MM.1S (cell line): ENCODE measurements around the gene SYCP3.

ENCODE experiments used
- DNase-seq: peaks from one replicate; pipeline ENCODE4 v3.0.0-alpha.2; 2015
- H2AFZ ChIP-seq: fragments of 300-600 bp; sonication (generic); 2 replicates; pipeline ENCODE4 v1.6.0; 2016; ENCODE audit warnings: antibody characterized with exemption, low read length
- H3F3A ChIP-seq: fragments of 300-600 bp; sonication (generic); 2 replicates; pipeline ENCODE4 v1.6.1; 2016; ENCODE audit warnings: mild to moderate bottlenecking, antibody characterized with exemption, low read length, moderate library complexity, mixed read lengths; ENCODE audit not compliant: insufficient read depth
- H3K27ac ChIP-seq: fragments of 300-600 bp; sonication (generic); 2 replicates; pipeline ENCODE4 v1.5.1; 2016; ENCODE audit warnings: mild to moderate bottlenecking, low read length
- H3K27me3 ChIP-seq: fragments of 300-600 bp; sonication (generic); replicated peaks from 2 replicates; pipeline ENCODE4 v1.6.0; 2016; ENCODE audit warnings: low read length; ENCODE audit not compliant: insufficient read depth
- H3K36me3 ChIP-seq: fragments of 300-600 bp; sonication (generic); replicated peaks from 2 replicates; pipeline ENCODE4 v1.6.1; 2016; ENCODE audit warnings: mild to moderate bottlenecking, low read length, mixed read lengths; ENCODE audit not compliant: insufficient read depth
- H3K4me1 ChIP-seq: fragments of 300-600 bp; sonication (generic); 2 replicates; pipeline ENCODE4 v1.6.1; 2016; ENCODE audit warnings: low read length, mixed read lengths
- H3K4me2 ChIP-seq: fragments of 300-600 bp; sonication (generic); 2 replicates; pipeline ENCODE4 v1.6.0; 2016; ENCODE audit warnings: low read depth, low read length
- H3K4me3 ChIP-seq: fragments of 300-600 bp; sonication (generic); 2 replicates; pipeline ENCODE4 v1.5.1; 2016; ENCODE audit warnings: low read length, mixed read lengths
- H3K79me2 ChIP-seq: fragments of 300-600 bp; sonication (generic); 2 replicates; pipeline ENCODE4 v1.6.1; 2016; ENCODE audit warnings: mixed run types, low read length, mixed read lengths
- H3K9ac ChIP-seq: fragments of 300-600 bp; sonication (generic); 2 replicates; pipeline ENCODE4 v1.6.1; 2016; ENCODE audit warnings: low read length, mixed read lengths
- H3K9me2 ChIP-seq: fragments of 300-600 bp; sonication (generic); replicated peaks from 2 replicates; pipeline ENCODE4 v1.6.1; 2016; ENCODE audit warnings: mild to moderate bottlenecking, low read length, mixed read lengths; ENCODE audit not compliant: insufficient read depth
- H3K9me3 ChIP-seq: fragments of 300-600 bp; sonication (generic); replicated peaks from 2 replicates; pipeline ENCODE4 v1.6.1; 2016; ENCODE audit warnings: mild to moderate bottlenecking, low read length, mixed read lengths; ENCODE audit not compliant: insufficient read depth
- H4K20me1 ChIP-seq: fragments of 300-600 bp; sonication (generic); 2 replicates; pipeline ENCODE4 v1.6.1; 2016; ENCODE audit warnings: mild to moderate bottlenecking, low read length, moderate library complexity, mixed read lengths; ENCODE audit not compliant: insufficient read depth
- CTCF ChIP-seq: fragments of 300-600 bp; sonication (generic); IDR thresholded peaks from 2 replicates; pipeline ENCODE4 v1.5.1; 2016; ENCODE audit warnings: antibody characterized with exemption, low read length, mixed read lengths
- EZH2 ChIP-seq: fragments of 300-600 bp; sonication (generic); optimal IDR thresholded peaks from 2 replicates; pipeline ENCODE3; 2017; ENCODE audit warnings: low read depth, mild to moderate bottlenecking, antibody characterized with exemption, low read length, mixed read lengths
- EZH2phosphoT487 ChIP-seq: fragments of 300-600 bp; sonication (generic); IDR thresholded peaks from 2 replicates; pipeline ENCODE4 v1.6.1; 2018; ENCODE audit warnings: antibody characterized with exemption, low read length

Gene SYCP3

GRCh38 chr12:101781834-101782233 lies 42.6 kb upstream of the SYCP3 start:
- Histone ChIP-seq H3K9me2 (no peaks in the 10 kb centered on the region), H3K27ac (no peak overlapping the region), H3K79me2 (0 out of 2 replicates have a peak, but pooled peaks cover 3% of the 10 kb centered on the region), H3K9me3 (no peaks in the 10 kb centered on the region), H3K27me3 (no peaks in the 10 kb centered on the region), H3K9ac (no peak overlapping the region), H3F3A (peaks cover 9% of the 10 kb centered on the region; the same call in 1 of the 2 replicates), H3K4me1 (peaks cover 22% of the 10 kb centered on the region), H4K20me1 (no peaks in the 10 kb centered on the region), H2AFZ (no peak overlapping the region), H3K4me3 (no peak overlapping the region), H3K36me3 (no peaks in the 10 kb centered on the region; the same call in 1 of the 2 replicates), H3K4me2 (no peak overlapping the region)
- no peak for TF ChIP-seq EZH2
- TF ChIP-seq EZH2phosphoT487, result no peak
- TF ChIP-seq CTCF, result no peak
- no peak for DNase-seq

GRCh38 chr12:101780599-101780998 lies 41.3 kb upstream of the SYCP3 start:
- Histone ChIP-seq H3K27ac (no peak overlapping the region), H4K20me1 (no peaks in the 10 kb centered on the region), H3K9me2 (no peaks in the 10 kb centered on the region), H3K79me2 (0 out of 2 replicates have a peak, but pooled peaks cover 3% of the 10 kb centered on the region), H3F3A (peaks cover 9% of the 10 kb centered on the region; the same call in 1 of the 2 replicates), H3K4me2 (no peak overlapping the region), H3K9me3 (no peaks in the 10 kb centered on the region), H2AFZ (no peak overlapping the region), H3K36me3 (no peaks in the 10 kb centered on the region; the same call in 1 of the 2 replicates), H3K27me3 (no peaks in the 10 kb centered on the region), H3K4me3 (no peak overlapping the region), H3K4me1 (peaks cover 22% of the 10 kb centered on the region), H3K9ac (no peak overlapping the region)
- no peak for DNase-seq
- no peak for TF ChIP-seq CTCF
- TF ChIP-seq EZH2, result no peak
- TF ChIP-seq EZH2phosphoT487, result no peak

GRCh38 chr12:101779626-101780025 lies 40.4 kb upstream of the SYCP3 start:
- H3K9ac ChIP-seq, result no peak overlapping the region
- peaks cover 22% of the 10 kb centered on the region for H3K4me1 ChIP-seq
- no peak overlapping the region for H3K4me3 ChIP-seq
- no peak overlapping the region for H3K4me2 ChIP-seq
- no peak for TF ChIP-seq EZH2phosphoT487
- TF ChIP-seq CTCF, result no peak
- TF ChIP-seq EZH2, result no peak
- DNase-seq, result no peak
- no peaks in the 10 kb centered on the region; the same call in 1 of the 2 replicates for H3K36me3 ChIP-seq
- H2AFZ ChIP-seq, result no peak overlapping the region
- no peak overlapping the region for H3K27ac ChIP-seq
- H3K9me3 ChIP-seq, result no peaks in the 10 kb centered on the region
- no peaks in the 10 kb centered on the region for H3K27me3 ChIP-seq
- H3F3A ChIP-seq, result peaks cover 9% of the 10 kb centered on the region; the same call in 1 of the 2 replicates
- no peaks in the 10 kb centered on the region for H3K9me2 ChIP-seq
- H3K79me2 ChIP-seq, result 0 out of 2 replicates have a peak, but pooled peaks cover 3% of the 10 kb centered on the region
- H4K20me1 ChIP-seq, result no peaks in the 10 kb centered on the region
